ENCODE measurements around the gene TMEM151B. TPM values are rescaled to one million over a fixed set of nuclear protein-coding genes. Genes with fewer than 3 reads are reported as not detected.
"Not testable (repeated sequence)": the region's sequence is repeated elsewhere in the genome, so short reads cannot be mapped to it uniquely, and the experiment has no call there.

Gene TMEM151B
- total and polyA plus RNA-seq, 7 donors: 0.16 to 1.1 (median 0.63) TPM; not detected in 2

DNA sequence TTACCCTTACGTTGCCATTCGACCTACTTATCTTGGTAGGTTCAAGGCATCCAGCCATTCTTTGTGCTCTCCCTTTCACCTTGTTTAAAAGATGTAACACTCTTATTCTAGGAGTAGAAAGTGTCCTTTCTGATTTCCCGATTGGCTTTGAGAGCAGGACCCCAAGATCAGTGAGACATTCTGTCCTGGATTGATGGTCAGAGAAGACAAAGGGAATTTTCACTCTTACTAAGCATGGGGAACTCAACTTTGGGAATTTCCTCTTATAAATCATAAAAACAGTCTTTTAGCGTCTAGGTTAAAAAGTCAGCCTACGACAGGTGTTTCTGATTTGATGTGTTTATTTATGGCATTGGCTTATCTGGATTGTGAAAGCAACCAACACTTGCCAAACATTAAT lies 45.7 kb downstream of the TMEM151B start:
- H3K9me3 ChIP-seq: no peaks in the 10 kb centered on the region
- no peak overlapping the region for H3K27ac ChIP-seq
- intact Hi-C loops (cut with DNase I): no loop called here
- WGBS, 2 donors: 57 to 71% methylated on average over 5 of the region's 5 CpGs
- peaks cover 0 to 6% (median 4%) of the 10 kb centered on the region in 4 donors for H3K36me3 ChIP-seq
- no peak overlapping the region for H3K4me3 ChIP-seq
- peaks cover 0 to 6% (median 0%) of the 10 kb centered on the region in 3 donors for H3K27me3 ChIP-seq
- DNase-seq: no peak
- TF ChIP-seq, protein P1, sequence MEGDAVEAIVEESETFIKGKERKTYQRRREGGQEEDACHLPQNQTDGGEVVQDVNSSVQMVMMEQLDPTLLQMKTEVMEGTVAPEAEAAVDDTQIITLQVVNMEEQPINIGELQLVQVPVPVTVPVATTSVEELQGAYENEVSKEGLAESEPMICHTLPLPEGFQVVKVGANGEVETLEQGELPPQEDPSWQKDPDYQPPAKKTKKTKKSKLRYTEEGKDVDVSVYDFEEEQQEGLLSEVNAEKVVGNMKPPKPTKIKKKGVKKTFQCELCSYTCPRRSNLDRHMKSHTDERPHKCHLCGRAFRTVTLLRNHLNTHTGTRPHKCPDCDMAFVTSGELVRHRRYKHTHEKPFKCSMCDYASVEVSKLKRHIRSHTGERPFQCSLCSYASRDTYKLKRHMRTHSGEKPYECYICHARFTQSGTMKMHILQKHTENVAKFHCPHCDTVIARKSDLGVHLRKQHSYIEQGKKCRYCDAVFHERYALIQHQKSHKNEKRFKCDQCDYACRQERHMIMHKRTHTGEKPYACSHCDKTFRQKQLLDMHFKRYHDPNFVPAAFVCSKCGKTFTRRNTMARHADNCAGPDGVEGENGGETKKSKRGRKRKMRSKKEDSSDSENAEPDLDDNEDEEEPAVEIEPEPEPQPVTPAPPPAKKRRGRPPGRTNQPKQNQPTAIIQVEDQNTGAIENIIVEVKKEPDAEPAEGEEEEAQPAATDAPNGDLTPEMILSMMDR (IDR thresholded peaks at IDR 0.05): no peak
- TF ChIP-seq EP300 (IDR thresholded peaks at IDR 0.05) (no peak), POLR2A (IDR thresholded peaks at IDR 0.05) (no peak), POLR2AphosphoS5 (IDR thresholded peaks at IDR 0.05) (no peak)
- peaks cover 0 to 17% (median 9%) of the 10 kb centered on the region in 4 donors for H3K4me1 ChIP-seq

DNA sequence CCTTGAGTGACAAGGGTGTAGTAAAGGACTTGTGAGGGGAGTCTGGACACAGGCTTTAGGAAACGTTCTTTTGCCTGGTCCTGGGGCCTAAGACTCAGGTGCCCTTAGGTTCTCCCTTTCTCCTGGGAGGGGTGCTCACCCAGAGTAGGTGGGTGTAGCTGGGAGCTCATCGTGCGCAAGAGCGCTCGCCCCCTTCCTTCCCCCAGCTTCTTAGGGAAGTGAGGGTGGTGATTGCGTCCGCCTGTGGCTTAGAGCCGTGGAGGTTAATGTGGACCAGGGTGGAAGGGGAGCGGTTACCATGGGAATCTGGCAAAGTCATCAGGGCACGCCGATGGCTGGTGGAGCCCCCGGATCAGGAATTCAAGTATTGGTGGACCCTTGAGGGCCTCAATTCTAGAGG lies 46.2 kb downstream of the TMEM151B start:
- peaks cover 0 to 17% (median 9%) of the 10 kb centered on the region in 4 donors for H3K4me1 ChIP-seq
- H3K27ac ChIP-seq: no peak overlapping the region
- no peak for DNase-seq
- TF ChIP-seq POLR2A (IDR thresholded peaks at IDR 0.05) (no peak), EP300 (IDR thresholded peaks at IDR 0.05) (no peak), POLR2AphosphoS5 (IDR thresholded peaks at IDR 0.05) (no peak)
- WGBS, 2 donors: 80 to 82% methylated on average over 12 of the region's 12 CpGs
- no peaks in the 10 kb centered on the region for H3K9me3 ChIP-seq
- H3K27me3 ChIP-seq: peaks cover 0 to 9% (median 0%) of the 10 kb centered on the region in 3 donors
- intact Hi-C loops (cut with DNase I): no loop called here
- H3K36me3 ChIP-seq: peaks cover 0 to 1% (median 0%) of the 10 kb centered on the region in 4 donors
- no peak overlapping the region for H3K4me3 ChIP-seq

DNA sequence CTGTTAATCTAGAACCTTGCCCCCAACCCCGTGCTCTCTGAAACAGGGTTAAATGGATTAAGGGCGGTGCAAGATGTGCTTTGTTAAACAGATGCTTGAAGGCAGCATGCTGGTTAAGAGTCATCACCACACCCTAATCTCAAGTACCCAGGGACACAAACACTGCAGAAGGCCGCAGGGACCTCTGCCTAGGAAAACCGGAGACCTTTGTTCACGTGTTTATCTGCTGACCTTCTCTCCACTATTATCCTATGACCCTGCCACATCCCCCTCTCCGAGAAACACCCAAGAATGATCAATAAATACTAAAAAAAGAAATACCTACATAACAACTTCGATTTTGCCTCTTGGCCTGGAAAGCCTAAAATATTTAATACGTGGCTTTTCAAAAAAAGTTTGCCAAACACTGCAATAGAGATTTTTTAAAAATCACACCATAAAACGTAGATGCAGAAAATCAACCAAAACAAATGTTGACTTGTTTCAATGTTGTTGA lies 46.9 kb downstream of the TMEM151B start:
- H3K36me3 ChIP-seq; H3K4me3 ChIP-seq; intact Hi-C loops (cut with DNase I); DNase-seq; H3K9me3 ChIP-seq; H3K27ac ChIP-seq: not testable (repeated sequence)
- Histone ChIP-seq H3K4me1 (peaks cover 0 to 10% (median 5%) of the 10 kb centered on the region in 4 donors), H3K27me3 (peaks cover 0 to 12% (median 0%) of the 10 kb centered on the region in 3 donors)
- WGBS, 2 donors: 64 to 77% methylated on average over 9 of the region's 9 CpGs

DNA sequence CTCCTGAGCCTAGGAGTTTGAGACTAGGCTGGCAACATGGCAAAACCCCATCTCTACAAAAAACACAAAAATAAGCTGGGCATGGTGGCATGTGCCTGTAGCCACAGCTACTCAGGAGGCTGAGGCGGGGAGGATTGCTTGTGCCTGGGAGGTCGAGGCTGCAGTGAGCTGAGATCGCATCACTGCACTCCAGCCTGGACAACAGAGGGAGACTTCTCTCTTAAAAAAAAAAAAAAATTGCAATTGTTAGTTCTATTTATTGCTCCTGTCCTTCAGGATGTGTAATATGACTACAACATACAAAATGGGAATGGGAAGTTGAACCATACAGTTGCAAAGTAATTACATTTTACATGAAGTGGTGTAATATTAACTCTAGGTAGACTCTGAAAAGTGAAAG lies 51.0 kb downstream of the TMEM151B start:
- Histone ChIP-seq H3K27me3 (peaks cover 0 to 12% (median 0%) of the 10 kb centered on the region in 3 donors), H3K36me3 (no peaks in the 10 kb centered on the region), H3K9me3 (no peaks in the 10 kb centered on the region), H3K27ac (no peak overlapping the region), H3K4me3 (no peak overlapping the region), H3K4me1 (no peaks in the 10 kb centered on the region)
- no peak for DNase-seq
- 79 to 86% methylated on average over 3 of the region's 3 CpGs for WGBS, 2 donors
- TF ChIP-seq, protein P1 (IDR thresholded peaks at IDR 0.05): no peak
- TF ChIP-seq EP300 (IDR thresholded peaks at IDR 0.05): no peak
- no peak for TF ChIP-seq POLR2A (IDR thresholded peaks at IDR 0.05)
- TF ChIP-seq POLR2AphosphoS5 (IDR thresholded peaks at IDR 0.05): no peak
- intact Hi-C loops (cut with DNase I): no loop called here

DNA sequence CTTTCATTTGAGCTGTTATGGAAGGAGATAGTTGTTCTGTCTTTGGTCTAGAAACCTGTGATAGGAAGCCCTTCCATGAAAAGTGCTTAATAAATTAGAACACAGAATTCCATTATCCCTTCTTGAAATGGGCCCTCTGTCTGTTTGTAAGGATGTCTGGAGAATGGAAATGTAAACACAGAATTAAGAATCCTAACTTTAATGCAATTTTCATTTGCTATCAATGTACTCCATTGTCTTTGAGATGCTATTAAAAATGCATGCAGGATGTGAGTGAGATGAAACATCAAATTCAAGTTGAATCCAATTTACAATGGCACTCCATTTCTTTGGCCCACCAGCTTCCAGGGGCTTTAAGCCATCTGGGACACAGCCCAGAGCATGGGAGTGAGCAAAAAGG lies 56.8 kb downstream of the TMEM151B start:
- TF ChIP-seq POLR2AphosphoS5 (IDR thresholded peaks at IDR 0.05): no peak
- TF ChIP-seq, protein P1 (IDR thresholded peaks at IDR 0.05): no peak
- no peak for TF ChIP-seq POLR2A (IDR thresholded peaks at IDR 0.05)
- no peak for TF ChIP-seq EP300 (IDR thresholded peaks at IDR 0.05)
- intact Hi-C loops (cut with DNase I): no loop called here
- DNase-seq: no peak
- Histone ChIP-seq H3K27me3 (peaks cover 0 to 13% (median 3%) of the 10 kb centered on the region in 3 donors), H3K27ac (no peak overlapping the region), H3K9me3 (no peaks in the 10 kb centered on the region), H3K4me3 (no peak overlapping the region), H3K4me1 (no peaks in the 10 kb centered on the region), H3K36me3 (no peaks in the 10 kb centered on the region)

DNA sequence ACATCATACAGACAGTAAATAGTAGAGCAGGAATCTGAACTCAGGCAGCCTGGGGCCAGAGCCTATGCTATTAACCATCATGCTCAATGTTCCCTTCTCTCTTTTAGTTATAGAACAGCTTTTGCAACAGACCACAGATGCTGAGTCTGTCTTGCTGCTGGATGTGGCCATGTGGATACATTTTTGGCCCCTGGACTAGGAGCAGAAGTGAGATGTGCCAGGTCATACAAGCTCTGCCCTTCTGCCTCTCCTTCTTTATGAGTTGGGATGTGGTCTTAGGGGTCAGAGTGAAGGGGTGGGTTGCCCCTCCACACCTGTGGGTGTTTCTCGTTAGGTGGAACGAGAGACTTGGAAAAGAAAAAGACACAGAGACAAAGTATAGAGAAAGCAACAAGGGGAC lies 57.5 kb downstream of the TMEM151B start:
- H3K4me3 ChIP-seq: no peak overlapping the region
- WGBS, 2 donors: 59 to 61% methylated on average over 2 of the region's 2 CpGs
- no peaks in the 10 kb centered on the region for H3K4me1 ChIP-seq
- TF ChIP-seq EP300 (IDR thresholded peaks at IDR 0.05): no peak
- TF ChIP-seq POLR2AphosphoS5 (IDR thresholded peaks at IDR 0.05): no peak
- TF ChIP-seq, protein P1 (IDR thresholded peaks at IDR 0.05): no peak
- no peak for TF ChIP-seq POLR2A (IDR thresholded peaks at IDR 0.05)
- no peak overlapping the region for H3K27ac ChIP-seq
- H3K27me3 ChIP-seq: peaks cover 0 to 13% (median 3%) of the 10 kb centered on the region in 3 donors
- no peaks in the 10 kb centered on the region for H3K9me3 ChIP-seq
- no peaks in the 10 kb centered on the region for H3K36me3 ChIP-seq
- intact Hi-C loops (cut with DNase I): no loop called here
- no peak for DNase-seq

DNA sequence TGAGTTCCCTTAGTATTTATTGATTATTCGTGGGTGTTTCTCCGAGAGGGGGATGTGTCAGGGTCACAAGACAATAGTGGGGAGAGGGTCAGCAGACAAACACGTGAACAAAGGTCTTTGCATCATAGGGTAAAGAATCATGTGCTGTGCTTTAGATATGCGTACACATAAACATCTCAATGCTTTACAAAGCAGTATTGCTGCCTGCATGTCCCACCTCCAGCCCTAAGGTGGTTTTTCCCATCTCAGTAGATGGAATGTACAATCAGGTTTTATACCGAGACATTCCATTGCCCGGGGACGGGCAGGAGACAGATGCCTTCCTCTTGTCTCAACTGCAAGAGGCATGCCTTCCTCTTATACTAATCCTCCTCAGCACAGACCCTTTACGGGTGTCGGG lies 58.0 kb downstream of the TMEM151B start:
- 38% methylated on average over 7 of the region's 9 CpGs for WGBS, 2 donors
- H3K4me1 ChIP-seq; H3K27ac ChIP-seq; DNase-seq; H3K36me3 ChIP-seq; H3K4me3 ChIP-seq; H3K9me3 ChIP-seq; intact Hi-C loops (cut with DNase I): not testable (repeated sequence)
- peaks cover 0 to 13% (median 3%) of the 10 kb centered on the region in 3 donors for H3K27me3 ChIP-seq

Data from sigmoid colon (tissue), 7 donors.